Measurements from ENCODE around the gene AGO4. TPM values are rescaled to one million over a fixed set of nuclear protein-coding genes. Genes with fewer than 3 reads are reported as not detected.
"Not testable (repeated sequence)": the region's sequence is repeated elsewhere in the genome, so short reads cannot be mapped to it uniquely, and the experiment has no call there.

AGO4 gene
- total RNA-seq, 1 donor from 2014 or later: 20.2 TPM

DNA sequence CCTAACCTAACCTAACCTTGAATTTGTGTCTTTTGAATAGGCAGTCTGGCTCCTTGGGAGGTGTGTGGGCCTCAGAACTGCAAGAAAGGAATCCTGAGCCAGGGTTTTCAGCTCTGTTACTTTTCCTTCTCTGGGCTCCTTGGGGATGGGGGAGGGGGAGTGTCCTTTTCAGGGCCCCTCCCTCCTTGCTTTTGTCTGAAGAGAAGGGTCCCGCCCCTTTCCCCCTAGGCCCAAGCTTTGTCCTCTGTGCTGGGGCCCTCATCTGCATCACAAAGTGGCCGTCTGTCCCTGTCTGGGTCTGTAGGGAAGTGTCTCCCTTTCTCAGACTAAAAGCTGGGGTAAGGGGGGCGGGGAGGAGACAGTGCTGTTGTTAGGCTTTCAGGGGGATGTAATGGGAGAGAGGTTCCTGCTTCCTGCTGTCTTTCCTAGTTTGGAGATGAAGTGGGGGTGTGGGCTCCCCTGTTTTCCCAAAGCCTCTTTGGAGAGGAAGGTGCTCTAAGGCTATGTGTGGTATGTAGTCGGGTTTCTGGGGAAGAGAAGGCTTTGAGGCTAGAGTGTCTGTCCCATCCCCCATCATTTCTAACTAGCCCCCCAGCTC is 78.2 kb downstream of the AGO4 start:
- ATAC-seq (ENCODE audit: poor library complexity) (no peak), DNase-seq (no peak)
- intact Hi-C loops (cut with DNase I): no loop called here

- no peak for DNase-seq
- no peak for ATAC-seq (ENCODE audit: poor library complexity)
- intact Hi-C loops (cut with DNase I): no loop called here
These were observed 79.0 kb downstream of the AGO4 start for GRCh38 chr1:35886577-35887431.

- intact Hi-C loops (cut with DNase I): no loop called here
- DNase-seq (no peak), ATAC-seq (ENCODE audit: poor library complexity) (no peak)
These were observed 79.7 kb downstream of the AGO4 start for GRCh38 chr1:35887508-35887907.

- intact Hi-C loops (cut with DNase I): no loop called here
- no peak for DNase-seq
These were observed 80.4 kb downstream of the AGO4 start for GRCh38 chr1:35888255-35888654.

GRCh38 chr1:35888981-35889380 is 81.2 kb downstream of the AGO4 start:
- DNase-seq; ATAC-seq (ENCODE audit: poor library complexity); intact Hi-C loops (cut with DNase I): not testable (repeated sequence)

More at GRCh38 chr1:35888255-35888654, 80.4 kb downstream of the AGO4 start:
- ATAC-seq (ENCODE audit: poor library complexity): no peak

GRCh38 chr1:35893051-35893879 is 85.4 kb downstream of the AGO4 start:
- DNase-seq: peak; percentile 50
- ATAC-seq (ENCODE audit: poor library complexity): peak; percentile 76
- intact Hi-C loops (cut with DNase I): no loop called here

- DNase-seq (peak; percentile 44), ATAC-seq (ENCODE audit: poor library complexity) (peak; percentile 65)
- intact Hi-C loops (cut with DNase I): no loop called here
These were observed 86.4 kb downstream of the AGO4 start for GRCh38 chr1:35894183-35894582.

- intact Hi-C loops (cut with DNase I): no loop called here
- no peak for DNase-seq
- ATAC-seq (ENCODE audit: poor library complexity): no peak
These were observed 86.8 kb downstream of the AGO4 start for GRCh38 chr1:35894656-35895055.

GRCh38 chr1:35899941-35900340 is 92.1 kb downstream of the AGO4 start:
- intact Hi-C loops (cut with DNase I): no loop called here
- no peak for ATAC-seq (ENCODE audit: poor library complexity)
- DNase-seq: no peak

- ATAC-seq (ENCODE audit: poor library complexity) (no peak), DNase-seq (no peak)
- intact Hi-C loops (cut with DNase I): no loop called here
These were observed 93.4 kb downstream of the AGO4 start for GRCh38 chr1:35901235-35901634.

DNA sequence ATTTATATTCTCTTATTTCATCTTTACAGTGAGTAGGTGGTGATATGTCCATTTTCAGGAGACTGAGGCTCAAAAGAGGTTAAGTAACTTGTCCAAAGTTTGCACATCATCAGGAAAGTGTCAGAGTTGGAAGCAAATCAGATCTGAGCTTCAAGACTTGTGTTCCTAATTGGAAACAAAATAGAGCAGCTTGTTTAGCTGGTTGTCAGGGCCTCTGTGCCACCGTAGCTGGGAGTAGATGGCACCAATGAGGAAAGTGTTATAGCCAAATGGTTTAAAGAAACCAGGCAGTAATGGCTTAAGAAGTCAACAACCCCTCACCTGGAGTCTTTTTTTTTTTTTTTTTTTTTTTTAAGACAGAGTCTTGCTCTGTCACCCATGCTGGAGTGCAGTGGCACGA is 94.9 kb downstream of the AGO4 start:
- peak; percentile 82 for ATAC-seq (ENCODE audit: poor library complexity)
- intact Hi-C loops (cut with DNase I): no loop called here
- no peak for DNase-seq

Other genes starting within 250 kb of the AGO4 start
- 0.27 TPM for gene TFAP2E, start 234.7 kb upstream of the AGO4 start, total RNA-seq
- 37.0 TPM for gene PSMB2, start 166.5 kb upstream of the AGO4 start, total RNA-seq
- 10.4 TPM for gene C1orf216, start 89.1 kb upstream of the AGO4 start, total RNA-seq
- gene CLSPN, start 38.0 kb upstream of the AGO4 start, total RNA-seq: 1.1 TPM
- gene AGO1, start 75.2 kb downstream of the AGO4 start, total RNA-seq: 17.5 TPM
- gene AGO3, start 123.1 kb downstream of the AGO4 start, total RNA-seq: 12.7 TPM